ENCODE results near the gene CBR1.

DNA sequence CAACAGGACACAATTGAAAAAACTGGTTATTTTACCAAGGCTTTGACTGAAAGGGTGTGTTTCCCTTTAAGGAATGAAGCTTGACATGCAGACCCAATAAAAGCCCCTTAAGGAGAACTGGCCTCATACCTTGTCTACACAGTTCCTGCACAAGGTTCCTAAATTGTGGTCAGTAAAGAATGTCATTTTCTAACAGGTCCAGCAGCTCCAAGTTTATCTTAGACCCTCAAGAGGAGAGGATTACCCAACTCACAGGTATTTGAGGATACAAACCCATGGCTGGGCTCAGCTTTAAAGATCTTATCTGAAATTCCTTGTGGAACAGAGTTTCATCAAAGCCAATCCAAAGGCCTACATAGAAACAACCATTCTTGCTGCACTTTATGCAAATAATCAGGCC is 33.6 kb downstream of the CBR1 start:
- TF ChIP-seq, protein P1, sequence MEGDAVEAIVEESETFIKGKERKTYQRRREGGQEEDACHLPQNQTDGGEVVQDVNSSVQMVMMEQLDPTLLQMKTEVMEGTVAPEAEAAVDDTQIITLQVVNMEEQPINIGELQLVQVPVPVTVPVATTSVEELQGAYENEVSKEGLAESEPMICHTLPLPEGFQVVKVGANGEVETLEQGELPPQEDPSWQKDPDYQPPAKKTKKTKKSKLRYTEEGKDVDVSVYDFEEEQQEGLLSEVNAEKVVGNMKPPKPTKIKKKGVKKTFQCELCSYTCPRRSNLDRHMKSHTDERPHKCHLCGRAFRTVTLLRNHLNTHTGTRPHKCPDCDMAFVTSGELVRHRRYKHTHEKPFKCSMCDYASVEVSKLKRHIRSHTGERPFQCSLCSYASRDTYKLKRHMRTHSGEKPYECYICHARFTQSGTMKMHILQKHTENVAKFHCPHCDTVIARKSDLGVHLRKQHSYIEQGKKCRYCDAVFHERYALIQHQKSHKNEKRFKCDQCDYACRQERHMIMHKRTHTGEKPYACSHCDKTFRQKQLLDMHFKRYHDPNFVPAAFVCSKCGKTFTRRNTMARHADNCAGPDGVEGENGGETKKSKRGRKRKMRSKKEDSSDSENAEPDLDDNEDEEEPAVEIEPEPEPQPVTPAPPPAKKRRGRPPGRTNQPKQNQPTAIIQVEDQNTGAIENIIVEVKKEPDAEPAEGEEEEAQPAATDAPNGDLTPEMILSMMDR (conservative IDR thresholded peaks at IDR 0.05; ENCODE audit: low read length) = no peak
- no peak for TF ChIP-seq EZH2phosphoT487 (IDR thresholded peaks at IDR 0.05; ENCODE audit: borderline replicate concordance)

Data from Loucy (cell line).